ENCODE results near the gene NSUN5. TPM values are rescaled to one million over a fixed set of nuclear protein-coding genes. Genes with fewer than 3 reads are reported as not detected.
A peak's percentile ranks its signal among the peaks of the same experiment; 100 is the strongest.
"Not testable (repeated sequence)": the region's sequence is repeated elsewhere in the genome, so short reads cannot be mapped to it uniquely, and the experiment has no call there.

The NSUN5 gene
- total RNA-seq, 2 donors from 2014 or later, result 18.4 to 23.3 TPM

DNA sequence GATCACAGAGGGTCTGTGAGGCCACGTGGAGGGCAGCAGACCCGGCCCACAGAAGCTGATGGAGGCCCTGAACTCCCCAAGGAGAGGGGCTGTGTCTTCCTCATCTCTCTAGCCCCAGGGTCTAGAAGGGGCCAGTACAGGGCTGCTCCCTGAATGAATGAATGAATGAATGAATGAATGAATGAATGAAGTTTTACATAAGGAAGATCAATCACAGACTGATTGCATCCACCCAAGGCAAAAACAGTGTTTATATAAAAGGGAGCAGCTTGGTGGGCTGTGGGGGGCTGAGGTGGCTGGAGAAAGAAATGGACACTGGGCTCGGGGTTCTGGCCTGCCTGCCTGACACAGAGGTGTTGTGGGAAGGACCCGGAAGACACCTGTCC, 4.9 kb upstream of the NSUN5 start:
- ATAC-seq (ENCODE audit: insufficient number of reproducible peaks, low FRiP score, low read depth), result no peak
- no peaks in the 10 kb centered on the region for H3K9me3 ChIP-seq
- H3K27ac ChIP-seq, result no peak overlapping the region
- no peaks in the 10 kb centered on the region for H3K27me3 ChIP-seq (replicated peaks; ENCODE audit: insufficient read depth)
- TF ChIP-seq CTCF (IDR thresholded peaks at IDR 0.05), result no peak
- no peaks in the 10 kb centered on the region for H3K36me3 ChIP-seq
- peaks cover 4 to 6% of the 10 kb centered on the region in 2 donors for H3K4me1 ChIP-seq (ENCODE audit: control insufficient read depth in 1 of 2, low read depth in 2 of 2)
- no peak for DNase-seq (ENCODE audit: low spot score)
- H3K4me3 ChIP-seq, result no peak overlapping the region

GRCh38 chr7:73312831-73313520, 4.3 kb upstream of the NSUN5 start:
- H3K27ac ChIP-seq, result no peak overlapping the region

GRCh38 chr7:73311421-73311820, 2.8 kb upstream of the NSUN5 start:
- not testable (repeated sequence) for H3K4me3 ChIP-seq; DNase-seq (ENCODE audit: low spot score)

More at GRCh38 chr7:73312831-73313520, 4.3 kb upstream of the NSUN5 start:
- no peak for ATAC-seq (ENCODE audit: insufficient number of reproducible peaks, low FRiP score, low read depth)
- Histone ChIP-seq H3K36me3 (no peaks in the 10 kb centered on the region), H3K4me1 (ENCODE audit: control insufficient read depth in 1 of 2, low read depth in 2 of 2) (peaks cover 4 to 6% of the 10 kb centered on the region in 2 donors), H3K9me3 (no peaks in the 10 kb centered on the region), H3K27me3 (replicated peaks; ENCODE audit: insufficient read depth) (no peaks in the 10 kb centered on the region), H3K4me3 (no peak overlapping the region)
- no peak for DNase-seq (ENCODE audit: low spot score)
- TF ChIP-seq CTCF (IDR thresholded peaks at IDR 0.05), result no peak

GRCh38 chr7:73308074-73308664, 457 bp downstream of the NSUN5 start:
- no peak for TF ChIP-seq CTCF (IDR thresholded peaks at IDR 0.05)
- ATAC-seq (ENCODE audit: insufficient number of reproducible peaks, low FRiP score, low read depth), result no peak
- H3K9me3 ChIP-seq, result no peaks in the 10 kb centered on the region

More at GRCh38 chr7:73311421-73311820, 2.8 kb upstream of the NSUN5 start:
- not testable (repeated sequence) for ATAC-seq (ENCODE audit: insufficient number of reproducible peaks, low FRiP score, low read depth); H3K4me1 ChIP-seq (ENCODE audit: control insufficient read depth in 1 of 2, low read depth in 2 of 2); H3K27ac ChIP-seq; H3K27me3 ChIP-seq (replicated peaks; ENCODE audit: insufficient read depth); H3K9me3 ChIP-seq; H3K36me3 ChIP-seq

DNA sequence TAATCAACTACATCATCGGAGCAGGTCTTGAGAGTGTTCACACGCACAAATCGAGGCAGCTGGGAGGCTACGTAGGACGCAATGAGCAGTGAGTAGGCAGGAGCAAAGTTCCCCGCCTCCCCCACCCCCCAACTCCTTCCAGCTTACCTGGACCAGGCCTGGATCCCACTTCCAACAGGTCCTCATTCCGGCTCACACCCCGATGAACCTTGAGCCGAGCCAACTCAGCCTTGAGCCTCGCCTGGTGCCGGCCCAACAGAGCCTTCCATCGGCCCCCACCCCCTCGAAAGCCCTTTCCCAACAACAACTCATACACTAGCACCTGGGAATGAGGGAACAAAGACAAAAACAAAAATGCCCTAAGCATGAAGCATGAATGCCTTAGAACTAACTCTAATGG, 1.2 kb downstream of the NSUN5 start:
- no peak for ATAC-seq (ENCODE audit: insufficient number of reproducible peaks, low FRiP score, low read depth)
- DNase-seq (ENCODE audit: low spot score), result no peak

More at GRCh38 chr7:73308074-73308664, 457 bp downstream of the NSUN5 start:
- Histone ChIP-seq H3K4me3 (peak overlapping the region; percentile 93), H3K4me1 (ENCODE audit: control insufficient read depth in 1 of 2, low read depth in 2 of 2) (peaks cover 4 to 6% of the 10 kb centered on the region in 2 donors), H3K36me3 (peaks cover 21% of the 10 kb centered on the region), H3K27me3 (replicated peaks; ENCODE audit: insufficient read depth) (no peaks in the 10 kb centered on the region), H3K27ac (peak overlapping the region; percentile 22 to 40)
- no peak for DNase-seq (ENCODE audit: low spot score)

GRCh38 chr7:73304612-73305387, 3.8 kb downstream of the NSUN5 start:
- H3K27me3 ChIP-seq (replicated peaks; ENCODE audit: insufficient read depth), result not testable (repeated sequence)

More for the DNA sequence above, 1.2 kb downstream of the NSUN5 start:
- H3K4me3 ChIP-seq, result peak overlapping the region; percentile 93
- peaks cover 25% of the 10 kb centered on the region for H3K36me3 ChIP-seq
- H3K27ac ChIP-seq, result no peak overlapping the region
- TF ChIP-seq CTCF (IDR thresholded peaks at IDR 0.05), result no peak
- H3K27me3 ChIP-seq (replicated peaks; ENCODE audit: insufficient read depth), result no peaks in the 10 kb centered on the region
- peaks cover 4 to 6% of the 10 kb centered on the region in 2 donors for H3K4me1 ChIP-seq (ENCODE audit: control insufficient read depth in 1 of 2, low read depth in 2 of 2)
- H3K9me3 ChIP-seq, result no peaks in the 10 kb centered on the region

More at GRCh38 chr7:73304612-73305387, 3.8 kb downstream of the NSUN5 start:
- not testable (repeated sequence) for H3K4me3 ChIP-seq; H3K27ac ChIP-seq; DNase-seq (ENCODE audit: low spot score); ATAC-seq (ENCODE audit: insufficient number of reproducible peaks, low FRiP score, low read depth); H3K9me3 ChIP-seq; H3K4me1 ChIP-seq (ENCODE audit: control insufficient read depth in 1 of 2, low read depth in 2 of 2)
- peaks cover 25% of the 10 kb centered on the region for H3K36me3 ChIP-seq
